ENCODE data around the gene TPD52L1.

The TPD52L1 gene

DNA sequence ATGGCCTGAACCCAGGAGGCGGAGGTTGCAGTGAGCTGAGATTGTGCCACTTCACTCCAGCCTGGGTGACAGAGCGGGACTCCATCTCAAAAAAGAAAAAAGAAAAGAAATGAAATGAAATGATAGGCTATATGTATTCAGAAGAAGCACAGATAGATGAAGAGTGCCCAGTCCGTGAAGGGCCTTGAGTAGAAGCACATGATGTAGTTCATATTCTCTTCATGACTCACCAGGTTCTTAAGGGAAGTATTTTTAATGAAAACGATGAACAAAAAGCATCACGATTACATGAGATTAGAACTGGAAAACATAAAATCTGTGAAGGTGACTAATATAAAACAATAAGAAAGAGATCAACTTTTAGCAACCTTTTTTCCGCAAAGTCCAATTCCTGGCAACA, 29.8 kb downstream of the TPD52L1 start:
- no peak for DNase-seq

DNA sequence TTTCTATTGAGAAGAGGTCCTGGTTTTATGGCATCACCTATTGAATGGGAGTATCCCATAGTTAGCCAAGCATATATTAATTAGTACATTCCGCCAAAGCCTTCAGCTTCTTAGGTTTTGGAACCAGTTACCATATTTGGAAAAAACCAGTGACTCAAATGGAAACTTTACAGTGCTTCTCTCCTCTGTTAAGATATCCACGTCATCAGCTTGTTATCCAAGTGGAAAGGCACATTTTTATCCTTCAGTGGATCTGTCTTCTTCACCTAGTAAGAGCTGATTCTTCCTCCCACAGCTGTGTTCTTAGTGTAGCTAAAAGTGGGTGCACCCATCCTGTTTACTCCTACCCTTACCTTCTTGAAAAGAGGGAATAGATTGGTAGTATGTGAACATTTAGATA, 34.5 kb downstream of the TPD52L1 start:
- no peak for DNase-seq

DNA sequence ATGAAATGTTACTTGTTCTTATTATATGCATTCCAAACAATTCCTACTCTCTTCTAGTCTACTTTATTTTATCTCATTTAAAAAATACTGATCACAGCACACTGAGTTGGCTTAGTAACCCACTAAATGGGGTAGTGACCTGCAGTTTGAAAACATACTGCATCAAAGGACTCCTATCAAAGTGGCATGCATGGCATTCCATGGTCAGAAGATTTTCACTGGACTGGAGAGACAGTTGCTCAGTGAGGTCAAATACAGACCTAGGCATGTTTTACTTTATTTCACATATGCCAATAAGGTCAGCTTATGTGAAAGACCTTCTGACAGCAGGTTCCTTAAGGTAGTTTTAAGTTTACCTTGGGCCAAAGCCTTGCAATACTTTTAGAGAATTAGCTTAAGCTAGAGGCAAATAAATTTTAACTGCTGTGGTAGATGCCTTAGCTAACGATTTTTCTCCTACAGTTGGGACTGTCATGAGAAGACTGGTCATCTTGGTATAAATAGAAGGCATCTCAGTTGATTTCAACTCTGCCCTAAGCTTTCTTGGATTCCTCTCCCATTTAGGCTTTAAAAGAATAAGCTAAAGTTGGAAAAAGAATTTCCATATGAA, 35.1 kb downstream of the TPD52L1 start:
- no peak for DNase-seq

DNA sequence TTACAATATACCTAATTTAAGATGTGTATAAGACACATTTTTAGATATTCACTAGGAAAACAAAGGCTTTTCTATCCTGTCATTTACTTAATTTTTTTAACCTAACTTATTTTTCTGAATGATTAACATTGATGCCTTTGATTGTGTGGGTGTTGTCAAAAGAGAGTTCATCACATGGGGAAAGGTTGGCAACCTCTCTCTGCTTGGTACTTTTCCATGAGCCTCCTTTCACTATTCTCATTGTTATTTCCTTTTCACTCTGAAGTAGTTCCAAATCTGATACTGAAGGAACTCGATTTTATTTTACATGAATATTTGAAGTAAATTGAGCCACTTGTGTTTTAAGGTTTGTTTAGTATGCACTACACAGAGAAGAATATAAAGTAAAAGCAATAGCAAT, 35.9 kb downstream of the TPD52L1 start:
- no peak for DNase-seq

DNA sequence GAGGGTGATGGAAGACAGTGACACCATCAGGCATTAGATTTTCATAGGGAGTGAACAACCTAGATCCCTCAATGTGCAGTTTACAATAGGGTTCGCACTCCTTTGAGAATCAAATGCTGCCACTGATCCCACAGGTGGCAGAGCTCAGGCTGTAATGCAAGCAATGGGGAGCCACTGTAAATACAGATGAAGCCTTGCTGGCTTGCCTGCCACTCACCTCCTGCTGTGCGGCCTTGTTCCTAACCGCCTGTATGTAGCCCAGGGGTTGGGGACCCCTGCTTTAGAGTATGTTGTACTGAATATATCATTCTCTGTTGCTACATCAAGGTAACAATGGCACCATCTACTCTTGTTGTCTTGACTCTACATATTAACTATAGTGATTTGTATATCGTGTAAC, 37.1 kb downstream of the TPD52L1 start:
- DNase-seq, result no peak

DNA sequence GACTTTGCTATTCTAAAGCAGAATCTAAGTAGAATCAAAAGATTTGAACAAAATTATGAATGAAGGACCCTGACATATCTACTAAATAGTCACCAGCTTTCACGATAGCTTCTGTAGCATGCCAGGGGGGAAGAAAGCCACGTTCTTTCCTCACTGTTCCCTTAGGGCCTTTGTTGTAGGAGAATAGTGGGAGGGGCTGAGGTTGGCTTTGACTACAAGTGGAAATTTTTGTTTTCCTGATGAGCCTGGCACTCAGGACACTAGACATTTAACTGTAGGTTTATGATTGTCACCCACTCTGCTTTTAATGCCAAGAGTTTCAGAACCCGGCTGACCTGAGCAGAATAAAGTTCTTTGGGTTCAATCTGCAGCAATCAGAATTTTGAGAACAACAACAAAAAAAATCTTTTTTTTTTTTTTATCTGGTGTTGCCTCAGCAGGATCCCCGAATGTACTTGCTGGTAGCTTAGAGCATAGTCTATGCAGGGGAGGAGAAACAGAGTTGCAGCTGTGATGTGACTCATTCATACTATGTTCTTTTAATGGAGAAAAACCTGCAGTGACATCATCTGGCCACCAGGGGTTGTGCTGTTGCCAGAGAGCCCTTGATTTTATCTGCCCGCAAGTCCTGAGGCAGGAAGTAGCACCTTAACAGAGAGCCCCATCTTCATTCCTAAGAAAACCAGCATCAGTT, 38.5 kb downstream of the TPD52L1 start:
- DNase-seq, result peak; percentile 59 to 65

DNA sequence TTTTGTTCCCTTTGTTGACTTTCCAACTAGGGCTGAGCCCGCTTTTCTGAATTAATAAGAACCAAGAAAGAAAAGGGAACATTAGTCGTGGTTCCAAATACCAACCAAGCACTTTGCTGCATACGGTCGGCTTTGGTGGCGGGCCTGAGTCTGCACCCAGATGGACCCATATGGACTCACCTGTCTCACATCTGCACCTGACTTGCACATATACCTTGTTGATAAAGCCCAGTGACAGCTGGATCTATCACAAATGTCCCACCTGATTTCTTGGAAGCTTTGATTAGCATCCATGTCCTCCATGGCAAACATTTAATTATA, 39.0 kb downstream of the TPD52L1 start:
- no peak for DNase-seq

DNA sequence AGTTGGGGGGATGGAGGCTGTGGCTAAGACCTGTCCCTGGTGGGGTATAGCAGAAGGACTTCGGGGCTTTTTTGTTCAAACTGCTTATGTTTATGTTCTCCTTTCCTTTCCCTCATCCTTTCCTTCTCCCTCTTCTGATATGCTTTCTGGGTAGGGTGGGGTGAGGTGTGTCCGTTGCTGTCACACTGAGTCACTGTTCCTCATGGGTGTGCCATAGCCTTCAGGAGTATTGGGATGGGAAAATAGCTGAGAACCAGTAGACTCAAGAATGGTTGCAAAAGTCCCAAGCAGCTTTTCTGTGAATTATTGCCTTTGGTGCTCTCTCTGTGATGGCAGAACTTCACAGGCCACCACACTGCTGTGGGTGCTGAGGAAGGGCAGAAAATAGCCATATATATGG, 39.6 kb downstream of the TPD52L1 start:
- no peak for DNase-seq

DNA sequence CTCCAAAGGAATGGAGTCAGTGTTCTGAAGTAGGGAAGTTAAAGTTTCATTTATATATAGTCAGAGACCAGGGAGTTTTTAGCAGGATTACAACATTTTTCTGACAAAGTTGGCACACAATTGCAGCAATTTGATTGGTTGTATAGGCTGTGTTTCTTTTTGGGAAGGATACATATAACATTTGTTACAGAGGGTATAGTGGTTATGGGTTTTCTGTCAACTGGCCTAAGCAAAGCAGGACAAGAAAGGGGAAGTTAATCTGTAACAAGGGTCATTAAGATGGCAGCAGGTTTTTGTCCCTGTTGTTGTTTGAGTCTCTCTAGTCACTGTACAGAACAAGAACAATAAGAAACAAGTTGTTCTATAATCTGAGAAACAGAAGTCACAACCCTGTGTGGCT, 41.4 kb downstream of the TPD52L1 start:
- DNase-seq, result no peak

DNA sequence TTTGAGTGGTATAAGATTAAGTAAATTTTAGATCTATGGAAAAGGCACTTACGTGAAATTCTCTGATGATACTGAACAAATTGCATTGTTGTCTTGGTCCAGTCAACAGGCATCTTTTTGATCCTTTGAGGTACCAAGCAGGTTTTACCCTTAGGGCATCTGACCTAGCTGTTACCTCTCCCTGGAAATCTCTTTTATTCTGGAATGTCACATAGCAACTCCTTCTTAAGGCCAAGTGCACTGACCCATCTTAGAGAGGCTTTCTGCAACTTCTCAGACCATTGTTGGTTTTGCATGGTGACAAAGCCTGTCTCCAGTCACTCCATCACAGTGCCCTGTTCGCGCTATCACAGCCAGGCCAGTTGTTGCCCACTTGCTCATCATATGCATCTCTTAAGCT, 42.0 kb downstream of the TPD52L1 start:
- no peak for DNase-seq

DNA sequence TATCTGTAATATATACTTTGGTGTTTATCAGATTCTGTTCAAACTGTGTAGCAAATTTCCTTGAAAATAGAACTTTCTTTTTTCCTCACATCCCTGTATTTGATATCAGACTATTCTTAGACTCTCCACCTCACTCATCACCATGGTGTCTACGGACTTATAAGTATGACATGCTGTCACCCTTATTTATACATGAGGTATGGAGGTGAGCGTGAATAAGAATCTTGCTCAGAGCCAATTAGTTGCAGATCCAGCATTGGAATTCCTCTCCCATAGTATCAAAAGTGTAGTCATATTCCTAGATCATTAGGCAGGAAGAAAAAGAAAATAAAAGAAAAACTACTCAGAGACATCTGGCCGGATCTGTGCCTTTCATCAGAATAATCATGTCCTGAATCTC, 43.0 kb downstream of the TPD52L1 start:
- DNase-seq, result no peak

DNA sequence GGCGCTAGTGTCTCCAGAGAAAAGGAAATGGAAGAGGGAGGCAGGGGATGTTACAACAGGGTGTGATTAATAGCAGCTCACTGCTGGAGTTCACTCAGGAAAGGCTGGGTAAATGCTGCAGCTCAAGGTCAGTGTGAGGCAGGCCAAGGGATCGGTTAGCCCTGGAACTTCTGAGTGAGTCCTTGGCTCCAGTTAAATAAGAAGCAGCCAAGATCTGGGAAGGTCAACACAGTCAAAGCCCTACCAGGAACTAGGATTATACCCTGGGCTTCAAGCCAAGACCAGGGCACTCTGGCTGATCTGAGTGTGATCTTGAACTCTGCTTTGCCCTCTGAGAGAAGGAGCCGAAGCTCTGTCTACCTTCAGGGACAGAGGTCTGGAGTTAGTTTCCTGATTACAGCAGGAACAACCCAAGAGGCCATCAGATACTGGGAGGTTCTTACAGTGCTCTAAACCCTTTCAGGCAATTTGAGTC, 44.3 kb downstream of the TPD52L1 start:
- no peak for DNase-seq

DNA sequence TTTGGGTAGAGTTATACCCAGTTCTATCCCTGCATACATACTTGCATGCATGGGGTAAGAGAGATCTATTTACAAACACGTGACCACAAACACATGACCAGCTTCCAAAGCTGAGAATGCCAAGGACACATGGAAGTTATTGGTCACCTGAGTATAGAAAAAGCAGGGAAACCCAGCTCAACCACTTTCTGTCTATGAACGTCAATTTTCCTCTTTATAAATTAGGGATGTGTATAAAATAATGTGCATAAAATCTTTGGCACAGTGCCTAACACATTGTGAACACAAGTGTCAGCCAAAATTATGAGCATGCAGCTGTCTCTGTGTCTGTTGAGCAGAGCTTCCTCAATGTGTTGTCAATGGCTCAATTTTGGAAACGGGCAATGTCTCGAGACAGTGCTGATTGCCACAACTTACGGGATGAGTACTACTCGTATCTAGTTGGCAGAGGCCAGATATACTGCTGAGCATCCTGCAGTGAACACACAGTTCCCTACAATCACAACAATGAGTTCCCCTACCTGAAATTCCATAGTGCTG, 44.9 kb downstream of the TPD52L1 start:
- no peak for DNase-seq

DNA sequence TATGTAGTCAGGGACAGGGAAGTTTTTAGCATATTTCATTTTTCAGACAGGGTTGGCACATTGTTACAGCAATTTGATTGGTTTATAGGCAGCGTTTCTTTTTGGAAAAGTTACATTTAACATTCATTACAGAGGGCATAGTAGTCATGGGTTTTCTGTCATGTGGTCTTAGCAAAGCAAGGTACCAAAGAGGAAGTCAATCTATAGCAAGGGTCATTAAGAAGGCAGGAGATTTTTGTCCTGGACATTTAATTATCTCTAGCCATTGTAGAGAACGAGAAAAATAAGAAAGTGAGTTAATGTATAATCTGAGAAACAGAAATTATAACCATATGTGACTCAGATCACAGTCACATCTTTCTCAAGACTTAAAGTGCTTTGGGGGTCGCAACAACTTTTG, 47.4 kb downstream of the TPD52L1 start:
- no peak for DNase-seq

DNA sequence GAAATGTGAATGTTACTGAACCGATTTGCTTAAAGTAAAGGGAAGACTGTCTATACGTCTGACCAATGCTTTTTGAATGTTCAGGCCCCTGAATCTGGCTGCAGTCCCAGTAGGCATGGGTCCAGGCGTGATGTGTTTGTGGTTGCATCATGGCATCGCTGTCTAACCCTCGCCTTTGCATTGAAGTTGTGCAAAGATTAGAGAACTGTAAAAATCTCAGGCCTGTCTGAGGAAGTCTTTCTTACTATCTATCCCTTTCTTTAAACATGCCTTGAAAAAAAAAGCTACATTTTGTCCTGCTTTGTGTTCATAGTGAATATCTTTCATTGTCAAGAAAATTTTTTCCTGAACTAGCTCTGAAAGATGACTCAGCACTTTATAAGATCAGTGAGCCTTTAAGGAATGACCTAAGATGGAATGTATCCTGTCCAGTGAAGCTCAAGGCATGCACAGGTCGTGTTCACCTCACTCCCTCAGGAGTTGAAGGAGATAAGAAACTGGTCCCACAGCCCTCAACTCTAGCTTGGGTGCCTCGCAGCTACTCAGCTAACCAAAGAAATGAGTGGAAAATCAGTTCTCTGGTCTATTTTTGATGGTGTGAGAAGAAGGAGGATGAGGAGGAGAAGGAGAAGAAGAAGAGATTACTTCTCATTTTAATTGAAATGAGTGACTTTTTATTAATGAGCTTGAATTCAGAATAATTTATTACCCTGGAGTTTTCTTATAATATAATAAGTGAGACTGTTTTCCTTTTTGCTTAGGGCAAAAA, 48.6 kb downstream of the TPD52L1 start:
- DNase-seq, result no peak

DNA sequence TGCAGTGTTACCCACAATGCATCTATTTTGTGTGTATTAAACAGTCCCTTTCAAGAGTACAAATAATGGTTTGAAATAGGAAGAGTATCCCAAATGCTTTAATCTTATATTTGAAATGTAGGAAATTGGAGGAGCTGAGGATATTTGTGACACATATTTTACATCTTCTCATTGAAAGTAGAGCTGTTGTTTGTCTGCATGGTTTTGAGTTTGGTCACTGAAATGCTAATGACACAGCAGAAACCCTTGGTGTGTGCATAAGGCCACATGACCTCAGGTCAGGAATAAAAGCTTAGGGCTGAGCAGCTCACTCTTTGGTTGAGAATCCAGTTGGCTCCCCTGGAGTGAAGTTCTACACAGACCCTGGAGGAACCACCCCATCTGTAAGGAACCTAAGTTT, 49.8 kb downstream of the TPD52L1 start:
- no peak for DNase-seq

DNA sequence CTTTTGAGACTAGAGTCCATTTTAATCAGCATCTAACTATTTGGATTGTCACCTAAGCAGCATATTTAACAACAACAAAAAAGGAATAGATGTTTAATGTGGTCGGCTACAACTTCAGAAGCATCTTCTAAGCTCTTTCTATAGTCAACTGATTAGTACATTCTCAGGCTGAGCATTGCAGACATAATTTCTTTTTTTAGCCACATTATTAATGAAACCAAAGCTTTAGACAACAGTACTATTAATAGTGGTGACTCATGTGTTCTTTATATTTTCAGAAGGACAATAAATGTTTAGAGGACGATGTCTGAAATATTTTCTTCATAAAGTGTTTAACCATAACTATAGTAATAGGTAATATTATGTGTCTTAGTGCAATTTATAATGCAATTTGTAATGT, 52.4 kb downstream of the TPD52L1 start:
- DNase-seq, result no peak

DNA sequence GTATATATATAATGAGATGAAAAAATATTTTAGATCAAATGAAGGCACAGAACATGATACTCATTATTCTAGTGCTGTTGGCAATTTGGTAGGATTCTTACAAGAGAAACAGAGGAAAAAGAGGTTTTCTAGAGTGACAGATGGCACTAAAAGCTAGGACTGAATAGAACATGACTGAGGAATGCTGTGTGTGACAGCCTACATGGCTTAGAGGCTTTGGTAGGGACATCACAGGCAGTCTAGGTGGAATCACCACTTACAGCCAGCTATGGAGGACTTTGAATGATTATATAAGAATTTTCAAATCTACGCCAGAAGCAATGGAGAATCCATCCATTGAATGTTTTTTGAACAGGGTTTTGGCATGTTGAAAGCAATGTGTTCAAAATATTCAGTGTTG, 52.8 kb downstream of the TPD52L1 start:
- DNase-seq, result no peak

DNA sequence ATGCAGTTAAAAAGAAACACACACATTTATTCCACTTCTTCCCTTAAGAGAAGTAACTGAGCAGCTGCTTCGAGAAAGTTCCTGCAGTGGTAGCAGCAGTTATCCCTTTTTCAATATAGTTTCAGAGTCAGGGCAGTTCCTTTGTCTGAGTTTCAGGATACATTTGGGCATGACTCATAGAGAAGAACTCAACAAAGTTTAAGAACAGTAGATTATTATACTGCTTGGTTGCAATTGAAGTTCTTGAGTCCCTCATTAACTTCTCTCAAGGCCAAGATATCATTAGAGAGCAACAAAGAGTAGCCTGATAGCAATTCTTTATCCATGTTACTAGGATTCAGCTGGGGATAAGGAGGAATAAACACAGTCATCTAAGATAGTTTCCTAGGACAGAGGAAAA, 54.4 kb downstream of the TPD52L1 start:
- no peak for DNase-seq

DNA sequence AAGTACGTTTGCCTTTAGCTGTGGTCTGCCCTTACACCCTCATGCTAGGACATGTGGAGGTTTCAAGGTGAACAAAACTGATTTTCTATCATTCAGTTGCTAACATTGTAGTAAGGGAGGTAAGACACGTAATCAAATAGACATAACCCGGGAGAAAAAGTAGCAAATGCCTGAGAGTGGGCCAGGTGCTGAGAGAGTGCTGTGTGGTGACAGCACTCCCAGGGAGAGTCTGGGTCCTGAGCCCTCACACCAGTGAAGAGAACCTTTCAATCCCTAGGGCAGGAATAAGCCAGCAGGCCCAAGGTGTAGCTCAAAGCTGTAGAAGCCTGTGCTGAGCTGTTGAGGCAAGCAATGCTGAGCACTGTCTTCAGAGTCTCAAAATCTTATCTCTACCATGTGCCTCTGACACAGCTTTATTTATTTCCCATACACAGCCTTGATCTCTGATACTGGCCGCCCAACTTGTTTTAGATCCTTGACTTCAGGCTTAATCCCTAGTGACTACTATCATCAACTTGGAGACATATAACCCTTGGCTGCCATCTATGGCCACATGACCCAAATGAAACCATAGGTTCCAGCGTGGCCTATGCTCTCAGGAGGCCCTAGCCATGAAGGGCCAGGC, 55.2 kb downstream of the TPD52L1 start:
- no peak for DNase-seq

DNA sequence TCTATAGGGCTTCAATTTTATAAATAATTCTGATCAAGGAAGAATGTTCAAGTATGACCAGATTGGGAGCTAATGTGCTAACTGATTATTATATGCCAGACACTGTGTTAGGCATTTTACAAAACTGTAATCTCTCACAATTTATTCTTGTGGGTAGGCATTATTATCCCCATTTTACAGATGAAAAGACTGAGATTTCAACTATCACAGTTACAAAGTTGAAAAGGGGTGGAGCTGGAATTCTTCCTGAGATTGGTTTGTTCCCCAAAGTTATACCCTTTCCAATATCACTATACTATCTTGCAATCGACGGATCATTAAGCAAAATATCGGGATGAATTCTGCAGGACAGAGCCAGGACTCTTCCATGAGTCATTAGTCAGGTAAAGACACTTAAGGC, 57.1 kb downstream of the TPD52L1 start:
- DNase-seq, result no peak

DNA sequence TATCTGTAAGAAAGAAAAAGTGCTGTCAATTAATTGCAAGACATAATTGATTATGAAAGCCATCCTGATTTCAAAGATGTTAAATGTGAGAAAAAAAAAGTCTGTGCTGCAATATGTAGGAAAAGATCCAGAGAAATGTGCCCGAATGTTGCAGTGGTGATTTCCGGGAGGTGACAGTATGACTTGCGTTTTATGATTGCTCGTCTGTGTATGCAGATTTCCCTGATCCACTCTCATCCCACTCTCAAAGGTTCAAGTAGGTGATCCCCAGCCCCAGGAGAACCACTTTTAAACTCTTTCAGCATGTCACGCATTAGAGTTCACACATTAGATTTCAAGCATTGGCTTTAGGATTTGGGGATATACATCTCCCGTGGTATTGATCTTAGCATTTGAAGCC, 57.8 kb downstream of the TPD52L1 start:
- no peak for DNase-seq

DNA sequence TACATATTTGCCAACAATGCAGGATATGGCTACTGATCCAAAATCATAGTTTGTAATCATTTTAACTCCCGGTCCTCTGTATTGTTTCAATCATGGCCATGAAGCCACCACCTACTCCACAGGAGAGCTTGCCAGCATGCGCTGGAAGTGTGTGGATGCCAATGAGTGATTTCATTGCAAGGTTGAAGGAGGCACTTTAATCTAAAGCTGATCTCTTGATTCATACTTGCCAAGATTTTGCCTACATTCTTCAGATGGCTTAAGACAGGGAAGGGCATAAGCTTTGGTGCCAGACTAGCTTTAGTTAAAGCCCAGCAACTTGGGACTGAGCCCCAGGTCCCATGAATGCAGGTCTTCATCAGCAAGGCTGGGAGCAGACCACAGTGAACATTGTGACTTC, 58.8 kb downstream of the TPD52L1 start:
- DNase-seq, result no peak

DNA sequence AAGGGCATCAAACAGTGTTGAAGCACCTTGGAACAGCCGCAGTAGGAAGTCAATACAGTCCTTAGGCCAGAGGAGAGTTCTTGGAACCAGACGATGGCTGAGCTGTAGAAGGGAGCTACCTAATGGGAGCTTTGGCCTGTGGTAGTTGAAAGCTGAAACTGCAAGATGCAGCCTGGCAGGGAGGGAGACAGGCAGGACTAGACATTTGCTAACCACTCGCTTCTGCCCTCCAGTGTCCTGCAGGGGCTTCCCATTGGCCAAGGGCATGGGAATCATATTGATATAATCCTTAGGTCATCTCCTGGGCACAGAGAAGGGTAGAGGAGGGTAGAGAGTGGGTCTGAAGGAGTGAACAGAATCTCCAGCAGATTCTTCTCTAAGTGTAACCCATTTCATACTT, 60.4 kb downstream of the TPD52L1 start:
- no peak for DNase-seq
